ENCODE results near the gene ADORA2B. TPM values are rescaled to one million over a fixed set of nuclear protein-coding genes. Genes with fewer than 3 reads are reported as not detected.
"Not testable (repeated sequence)": the region's sequence is repeated elsewhere in the genome, so short reads cannot be mapped to it uniquely, and the experiment has no call there.

The ADORA2B gene
- total RNA-seq, 1 donor: 19.3 TPM

GRCh38 chr17:15934866-15935265 is 10.1 kb upstream of the ADORA2B start:
- TF ChIP-seq CTCF (IDR thresholded peaks at IDR 0.05; ENCODE audit: insufficient read depth, low read length): no peak
- DNase-seq (ENCODE audit: low read depth): no peak
- H3K4me3 ChIP-seq (ENCODE audit: low read depth, low read length): no peak overlapping the region

GRCh38 chr17:15935891-15936290 is 9.0 kb upstream of the ADORA2B start:
- no peak for DNase-seq (ENCODE audit: low read depth)
- no peak for TF ChIP-seq CTCF (IDR thresholded peaks at IDR 0.05; ENCODE audit: insufficient read depth, low read length)
- no peak overlapping the region for H3K4me3 ChIP-seq (ENCODE audit: low read depth, low read length)

GRCh38 chr17:15936481-15936880 is 8.4 kb upstream of the ADORA2B start:
- not testable (repeated sequence) for H3K4me3 ChIP-seq (ENCODE audit: low read depth, low read length); DNase-seq (ENCODE audit: low read depth)

GRCh38 chr17:15941781-15942180 is 3.1 kb upstream of the ADORA2B start:
- no peak for DNase-seq (ENCODE audit: low read depth)
- no peak for TF ChIP-seq CTCF (IDR thresholded peaks at IDR 0.05; ENCODE audit: insufficient read depth, low read length)
- no peak overlapping the region for H3K4me3 ChIP-seq (ENCODE audit: low read depth, low read length)

- DNase-seq (ENCODE audit: low read depth): no peak
- no peak for TF ChIP-seq CTCF (IDR thresholded peaks at IDR 0.05; ENCODE audit: insufficient read depth, low read length)
- no peak overlapping the region for H3K4me3 ChIP-seq (ENCODE audit: low read depth, low read length)
These were observed 2.6 kb upstream of the ADORA2B start for GRCh38 chr17:15942207-15942833.

GRCh38 chr17:15943971-15944758 is 765 bp upstream of the ADORA2B start:
- no peak for DNase-seq (ENCODE audit: low read depth)
- TF ChIP-seq CTCF (IDR thresholded peaks at IDR 0.05; ENCODE audit: insufficient read depth, low read length): no peak
- peak overlapping the region; percentile 89 for H3K4me3 ChIP-seq (ENCODE audit: low read depth, low read length)

GRCh38 chr17:15945527-15946191 is 729 bp downstream of the ADORA2B start:
- no peak for TF ChIP-seq CTCF (IDR thresholded peaks at IDR 0.05; ENCODE audit: insufficient read depth, low read length)
- H3K4me3 ChIP-seq (ENCODE audit: low read depth, low read length): peak overlapping the region; percentile 89
- DNase-seq (ENCODE audit: low read depth): peak; percentile 37
